ENCODE measurements around the gene OR11A1. TPM values are rescaled to one million over a fixed set of nuclear protein-coding genes. Genes with fewer than 3 reads are reported as not detected.

OR11A1 gene
- total and polyA plus RNA-seq, 2 donors (not counting 1 experiment from before 2014, with no cell fraction given) = not detected

GRCh38 chr6:29486577-29486976 is 29.7 kb upstream of the OR11A1 start:
- intact Hi-C loops (cut with micrococcal nuclease) = no loop called here
- Histone ChIP-seq H3K4me2 (replicated peaks; ENCODE audit: low read depth, low read length, poor library complexity, severe bottlenecking) (no peak overlapping the region), H3K4me1 (ENCODE audit: control insufficient read depth in 2 of 2, insufficient read depth in 2 of 2, low read length in 2 of 2) (no peaks in the 10 kb centered on the region), H3K9ac (ENCODE audit: low read length) (no peak overlapping the region), H4K20me1 (ENCODE audit: control insufficient read depth, insufficient read depth, low read length, poor library complexity, severe bottlenecking) (no peaks in the 10 kb centered on the region), H2AFZ (ENCODE audit: insufficient read depth, low read depth, low read length, poor library complexity, severe bottlenecking) (no peak overlapping the region), H3K79me2 (ENCODE audit: control insufficient read depth, insufficient read depth, low read length) (no peaks in the 10 kb centered on the region), H3K4me3 (ENCODE audit: control extremely low read depth in 1 of 5, extremely low read depth in 1 of 5, insufficient read depth in 1 of 5, low read depth in 2 of 5, low read length in 4 of 5) (no peak overlapping the region), H3K27me3 (replicated peaks in 1 of 4; ENCODE audit: control extremely low read depth in 1 of 4, control insufficient read depth in 3 of 4, insufficient read depth in 4 of 4, low read length in 3 of 4) (peaks cover 0 to 9% (median 2%) of the 10 kb centered on the region in 4 experiments), H3K36me3 (replicated peaks in 1 of 2; ENCODE audit: control extremely low read depth in 1 of 2, control insufficient read depth in 1 of 2, extremely low read depth in 1 of 2, insufficient read depth in 2 of 2, low read length in 1 of 2) (no peaks in the 10 kb centered on the region), H3K27ac (ENCODE audit: low read length in 2 of 2) (no peak overlapping the region), H3K9me3 (ENCODE audit: control extremely low read depth in 1 of 3, control insufficient read depth in 2 of 3, insufficient read depth in 1 of 3, low read length in 2 of 3) (no peaks in the 10 kb centered on the region)
- TF ChIP-seq EZH2 (IDR thresholded peaks at IDR 0.05; ENCODE audit: borderline replicate concordance, insufficient read depth, low read depth, low read length, poor library complexity, severe bottlenecking) (no peak), CTCF (IDR thresholded peaks at IDR 0.05) (no peak)
- CTCF ChIA-PET = no interaction called here
- no peak overlapping the region for H3K4me3 Mint-ChIP-seq
- peaks cover 32% of the 10 kb centered on the region for H3K27me3 Mint-ChIP-seq
- DNase-seq (no peak), ATAC-seq (ENCODE audit: low read depth) (no peak)
- POLR2A ChIA-PET = no interaction called here
- H3K4me1 Mint-ChIP-seq = no peaks in the 10 kb centered on the region
- peaks cover 4% of the 10 kb centered on the region for H3K9me3 Mint-ChIP-seq (ENCODE audit: insufficient read depth)
- no CpG with 5 or more reads among the region's 4 CpGs for WGBS (ENCODE audit: insufficient coverage)
- no peak overlapping the region for H3K27ac Mint-ChIP-seq

GRCh38 chr6:29483735-29484134 is 26.9 kb upstream of the OR11A1 start:
- CTCF ChIA-PET = no interaction called here

More at GRCh38 chr6:29483735-29484134, 26.9 kb upstream of the OR11A1 start:
- H3K9me3 ChIP-seq (ENCODE audit: control extremely low read depth in 1 of 3, control insufficient read depth in 2 of 3, insufficient read depth in 1 of 3, low read length in 2 of 3) = no peaks in the 10 kb centered on the region
- no peak for DNase-seq
- H3K27ac ChIP-seq (ENCODE audit: low read length in 2 of 2) = no peak overlapping the region
- no peaks in the 10 kb centered on the region for H4K20me1 ChIP-seq (ENCODE audit: control insufficient read depth, insufficient read depth, low read length, poor library complexity, severe bottlenecking)
- peaks cover 23% of the 10 kb centered on the region for H3K27me3 Mint-ChIP-seq
- H3K27me3 ChIP-seq (replicated peaks in 1 of 4; ENCODE audit: control extremely low read depth in 1 of 4, control insufficient read depth in 3 of 4, insufficient read depth in 4 of 4, low read length in 3 of 4) = peaks cover 0 to 4% (median 0%) of the 10 kb centered on the region in 4 experiments
- WGBS (ENCODE audit: insufficient coverage) = no CpG with 5 or more reads among the region's 1 CpG
- no peak overlapping the region for H3K4me3 Mint-ChIP-seq
- no peak for TF ChIP-seq CTCF (IDR thresholded peaks at IDR 0.05)
- no peak for TF ChIP-seq EZH2 (IDR thresholded peaks at IDR 0.05; ENCODE audit: borderline replicate concordance, insufficient read depth, low read depth, low read length, poor library complexity, severe bottlenecking)
- H3K4me1 ChIP-seq (ENCODE audit: control insufficient read depth in 2 of 2, insufficient read depth in 2 of 2, low read length in 2 of 2) = no peaks in the 10 kb centered on the region
- no peaks in the 10 kb centered on the region for H3K79me2 ChIP-seq (ENCODE audit: control insufficient read depth, insufficient read depth, low read length)
- no peak overlapping the region for H3K9ac ChIP-seq (ENCODE audit: low read length)
- peaks cover 4% of the 10 kb centered on the region for H3K9me3 Mint-ChIP-seq (ENCODE audit: insufficient read depth)
- H3K36me3 ChIP-seq (replicated peaks in 1 of 2; ENCODE audit: control extremely low read depth in 1 of 2, control insufficient read depth in 1 of 2, extremely low read depth in 1 of 2, insufficient read depth in 2 of 2, low read length in 1 of 2) = no peaks in the 10 kb centered on the region
- no peak overlapping the region for H3K4me2 ChIP-seq (replicated peaks; ENCODE audit: low read depth, low read length, poor library complexity, severe bottlenecking)
- H3K4me1 Mint-ChIP-seq = no peaks in the 10 kb centered on the region
- POLR2A ChIA-PET = no interaction called here
- H3K4me3 ChIP-seq (ENCODE audit: control extremely low read depth in 1 of 5, extremely low read depth in 1 of 5, insufficient read depth in 1 of 5, low read depth in 2 of 5, low read length in 4 of 5) = no peak overlapping the region
- ATAC-seq (ENCODE audit: low read depth) = no peak
- H3K27ac Mint-ChIP-seq = no peak overlapping the region
- H2AFZ ChIP-seq (ENCODE audit: insufficient read depth, low read depth, low read length, poor library complexity, severe bottlenecking) = no peak overlapping the region
- intact Hi-C loops (cut with micrococcal nuclease) = no loop called here
